MCF 10A (cell line): ENCODE measurements around the gene PIBF1. TPM values are rescaled to one million over a fixed set of nuclear protein-coding genes. Genes with fewer than 3 reads are reported as not detected.
A peak's percentile ranks its signal among the peaks of the same experiment; 100 is the strongest.
"Not testable (repeated sequence)": the region's sequence is repeated elsewhere in the genome, so short reads cannot be mapped to it uniquely, and the experiment has no call there.

Source experiments
- BruUV-seq: library from RNA; stranded (reverse); fragments of 400-500 nt; replicated peaks from 2 replicates; lab custom pipeline; 2021; lab: Mats Ljungman, UMichigan
- CTCF ChIA-PET: fragments of 300-600 bp; sonication (Branson Sonifier 250); formaldehyde crosslinking; extraction: SDS; loops from one replicate; lab custom pipeline; 2021; ENCODE audit warnings: antibody characterized with exemption, inconsistent platforms; lab: Yijun Ruan, JAX
- POLR2A ChIA-PET: fragments of 300-600, 350-650 bp; sonication (Branson Sonifier 250); formaldehyde crosslinking; extraction: SDS; loops from one replicate; lab custom pipeline; 2020; ENCODE audit warnings: antibody characterized with exemption, inconsistent platforms; lab: Yijun Ruan, JAX
- DNase-seq: peaks from one replicate; pipeline ENCODE4 v3.0.0-alpha.2; 2018; ENCODE audit not compliant: unreplicated experiment
- H3K27ac Mint-ChIP-seq: one replicate; pipeline ENCODE4 v1.8.0; 2022; ENCODE audit warnings: mild to moderate bottlenecking, low read depth, mixed read lengths; ENCODE audit not compliant: unreplicated experiment
- H3K27me3 Mint-ChIP-seq: one replicate; pipeline ENCODE4 v1.8.0; 2022; ENCODE audit warnings: mixed read lengths; ENCODE audit not compliant: insufficient read depth, unreplicated experiment
- H3K36me3 Mint-ChIP-seq: one replicate; pipeline ENCODE4 v1.8.0; 2022; ENCODE audit warnings: mild to moderate bottlenecking, moderate library complexity, mixed read lengths; ENCODE audit not compliant: insufficient read depth, unreplicated experiment
- H3K4me1 Mint-ChIP-seq: one replicate; pipeline ENCODE4 v1.8.0; 2022; ENCODE audit warnings: mixed read lengths; ENCODE audit not compliant: insufficient read depth, unreplicated experiment
- H3K4me3 Mint-ChIP-seq: one replicate; pipeline ENCODE4 v1.8.0; 2022; ENCODE audit warnings: mild to moderate bottlenecking, moderate library complexity, mixed read lengths; ENCODE audit not compliant: unreplicated experiment
- H3K9me3 Mint-ChIP-seq: one replicate; pipeline ENCODE4 v1.8.0; 2022; ENCODE audit warnings: mixed read lengths; ENCODE audit not compliant: unreplicated experiment
- CTCF ChIP-seq: fragments of 200-600 bp; IDR thresholded peaks from one replicate; pipeline ENCODE4 v1.8.0; 2022; ENCODE audit warnings: antibody characterized with exemption, mild to moderate bottlenecking; ENCODE audit not compliant: unreplicated experiment
- intact Hi-C: fragments of 100-400 bp; cut with micrococcal nuclease; formaldehyde crosslinking; loops from 2 replicates; pipeline ENCODE4 v1.14.1; 2022
- total RNA-seq: library from RNA; stranded (reverse); gene quantifications from 2 replicates; pipeline ENCODE4 v1.2.3, GENCODE V29; 2022

The PIBF1 gene
- total RNA-seq, 1 experiment from 2014 or later = 30.4 TPM

- Mint-ChIP-seq H3K27me3 (no peaks in the 10 kb centered on the region), H3K4me1 (no peaks in the 10 kb centered on the region), H3K9me3 (no peaks in the 10 kb centered on the region), H3K36me3 (peaks cover 85% of the 10 kb centered on the region), H3K27ac (no peak overlapping the region), H3K4me3 (no peak overlapping the region)
- DNase-seq = no peak
- TF ChIP-seq CTCF = no peak
- CTCF ChIA-PET = no interaction called here
- POLR2A ChIA-PET = no interaction called here
- BruUV-seq = no TSS peak
- intact Hi-C loops = no loop called here
Measured at GRCh38 chr13:72760189-72760588, 21.7 kb upstream of the PIBF1 start.

- Mint-ChIP-seq H3K27me3 (no peaks in the 10 kb centered on the region), H3K4me3 (no peak overlapping the region), H3K9me3 (no peaks in the 10 kb centered on the region), H3K36me3 (peaks cover 83% of the 10 kb centered on the region), H3K27ac (no peak overlapping the region), H3K4me1 (no peaks in the 10 kb centered on the region)
- DNase-seq = no peak
- POLR2A ChIA-PET = no interaction called here
- no TSS peak for BruUV-seq
- CTCF ChIA-PET = interaction anchor here (0.6 kb wide), 1 partner anchor 781 kb away, joined by 3 read pairs; no protein-coding TSS in a partner anchor
- intact Hi-C loops = no loop called here
- no peak for TF ChIP-seq CTCF
Measured at GRCh38 chr13:72763411-72763810, 18.5 kb upstream of the PIBF1 start.

GRCh38 chr13:72774019-72774418 lies 7.9 kb upstream of the PIBF1 start:
- peak; percentile 40 for DNase-seq
- ChIA-PET POLR2A (interaction anchor here (0.7 to 1.2 kb wide), 2 partner anchors 12 to 117 kb away, joined by 3 read pairs; no protein-coding TSS in a partner anchor), CTCF (interaction anchor here (1.2 kb wide), 1 partner anchor 560 kb away, joined by 3 read pairs; no protein-coding TSS in a partner anchor)
- H3K27ac Mint-ChIP-seq = peak overlapping the region; percentile 59
- no TSS peak for BruUV-seq
- intact Hi-C loops = no loop called here
- no peaks in the 10 kb centered on the region for H3K27me3 Mint-ChIP-seq
- H3K4me3 Mint-ChIP-seq = no peak overlapping the region
- TF ChIP-seq CTCF = no peak
- H3K9me3 Mint-ChIP-seq = no peaks in the 10 kb centered on the region
- H3K4me1 Mint-ChIP-seq = peaks cover 18% of the 10 kb centered on the region
- H3K36me3 Mint-ChIP-seq = peaks cover 87% of the 10 kb centered on the region

- intact Hi-C loops = no loop called here
- DNase-seq = no peak
- Mint-ChIP-seq H3K27ac (peak overlapping the region; percentile 98), H3K36me3 (peaks cover 19% of the 10 kb centered on the region), H3K4me3 (peak overlapping the region; percentile 95), H3K9me3 (no peaks in the 10 kb centered on the region), H3K4me1 (peaks cover 28% of the 10 kb centered on the region), H3K27me3 (no peaks in the 10 kb centered on the region)
- no peak for TF ChIP-seq CTCF
- no TSS peak for BruUV-seq
- ChIA-PET CTCF (no interaction called here), POLR2A (interaction anchor here (0.7 to 2.8 kb wide), 3 partner anchors 80 to 279 kb away, joined by 3 to 14 read pairs (median 3); partner anchors contain the start of gene KLF5)
Measured at GRCh38 chr13:72782717-72783116, 784 bp downstream of the PIBF1 start.

- H3K4me3 Mint-ChIP-seq = not testable (repeated sequence)
Measured at GRCh38 chr13:72784679-72785078, 2.7 kb downstream of the PIBF1 start.

More at GRCh38 chr13:72784679-72785078, 2.7 kb downstream of the PIBF1 start:
- peaks cover 28% of the 10 kb centered on the region for H3K4me1 Mint-ChIP-seq
- DNase-seq, POLR2A ChIA-PET, H3K27me3 Mint-ChIP-seq, intact Hi-C loops, H3K27ac Mint-ChIP-seq, BruUV-seq, H3K9me3 Mint-ChIP-seq, CTCF ChIA-PET: not testable (repeated sequence)
- H3K36me3 Mint-ChIP-seq = peaks cover 16% of the 10 kb centered on the region
